ENCODE measurements around the gene PTX3. TPM values are rescaled to one million over a fixed set of nuclear protein-coding genes. Genes with fewer than 3 reads are reported as not detected.

Gene PTX3
- total and polyA plus RNA-seq, 2 experiments from 2014 or later = 251 to 267 TPM

DNA sequence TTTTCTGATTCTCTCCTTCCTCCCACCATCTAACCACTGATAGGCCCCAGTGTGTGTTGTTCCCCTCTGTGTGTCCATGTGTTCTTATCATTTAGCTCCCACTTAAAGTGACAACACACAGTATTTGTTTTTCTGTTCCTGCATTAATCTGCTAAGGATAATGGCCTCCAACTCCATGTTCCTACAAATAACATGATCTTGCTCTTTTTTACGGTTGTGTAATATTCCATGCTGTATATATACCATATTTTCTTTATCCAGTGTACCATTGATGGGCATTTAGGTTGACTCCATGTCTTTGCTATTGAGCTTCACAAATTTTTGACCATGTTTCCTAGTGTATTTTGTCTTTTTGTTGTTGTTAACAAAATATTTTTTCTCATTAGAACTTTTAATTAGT lies 36.0 kb downstream of the PTX3 start:
- H3K4me3 ChIP-seq = no peak overlapping the region
- H3K79me2 ChIP-seq (ENCODE audit: insufficient read depth) = 0 out of 2 replicates have a peak, but pooled peaks cover 6% of the 10 kb centered on the region
- H3K4me2 ChIP-seq (ENCODE audit: unreplicated experiment) = no peak overlapping the region
- no peaks in the 10 kb centered on the region for H3K27me3 ChIP-seq (replicated peaks; ENCODE audit: insufficient read depth)
- no peaks in the 10 kb centered on the region; the same call in 1 of the 2 replicates for H3K9me2 ChIP-seq (ENCODE audit: insufficient read depth)
- H3F3A ChIP-seq (ENCODE audit: insufficient read depth) = peaks cover 17% of the 10 kb centered on the region
- H4K20me1 ChIP-seq (ENCODE audit: insufficient read depth) = no peaks in the 10 kb centered on the region
- in situ Hi-C loops (cut with MboI) = no loop called here
- DNase-seq = no peak
- H3K27ac ChIP-seq = no peak overlapping the region
- H3K9ac ChIP-seq = no peak overlapping the region
- H2AFZ ChIP-seq = no peak overlapping the region
- peaks cover 11% of the 10 kb centered on the region for H3K4me1 ChIP-seq (ENCODE audit: insufficient read depth)
- WGBS, 2 experiments (ENCODE audit: low coverage in 1 of 2, low lambda C conversion rate in 2 of 2, missing lambda C conversion rate in 2 of 2) = 97 to 100% methylated on average over 1 of the region's 1 CpG
- H3K36me3 ChIP-seq (ENCODE audit: low read depth) = no peaks in the 10 kb centered on the region
- H3K9me3 ChIP-seq (ENCODE audit: low read depth) = no peaks in the 10 kb centered on the region
- TF ChIP-seq EZH2phosphoT487 (IDR thresholded peaks at IDR 0.05; ENCODE audit: insufficient read depth, low read depth) = no peak
- TF ChIP-seq EZH2 (IDR thresholded peaks at IDR 0.05; ENCODE audit: insufficient read depth, poor library complexity, severe bottlenecking) = no peak

DNA sequence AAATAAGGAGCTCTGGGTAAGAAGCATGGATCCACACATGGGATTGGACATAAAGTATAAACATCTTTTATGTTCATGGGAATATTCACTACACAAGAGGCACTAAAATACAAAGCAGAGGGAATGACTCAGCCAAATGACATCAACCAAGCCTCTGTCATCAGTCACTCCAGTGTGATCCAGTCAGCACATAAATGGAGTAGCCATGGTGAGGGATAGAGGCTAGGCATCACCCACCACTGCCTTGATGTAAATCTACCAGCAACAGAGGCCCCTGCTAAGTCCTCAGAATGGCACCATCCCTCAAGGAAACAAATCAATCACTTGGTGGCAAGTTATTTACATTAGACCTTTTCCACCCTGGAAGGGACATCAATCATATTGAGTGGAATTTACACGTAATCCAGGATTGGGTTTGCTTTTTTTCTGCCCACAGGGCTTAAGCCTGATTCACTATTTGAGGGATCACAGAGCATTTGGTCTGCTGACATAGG lies 39.3 kb downstream of the PTX3 start:
- H3K27me3 ChIP-seq (replicated peaks; ENCODE audit: insufficient read depth) = no peaks in the 10 kb centered on the region
- TF ChIP-seq EZH2 (IDR thresholded peaks at IDR 0.05; ENCODE audit: insufficient read depth, poor library complexity, severe bottlenecking) (no peak), EZH2phosphoT487 (IDR thresholded peaks at IDR 0.05; ENCODE audit: insufficient read depth, low read depth) (no peak)
- no peaks in the 10 kb centered on the region for H3K4me1 ChIP-seq (ENCODE audit: insufficient read depth)
- no peaks in the 10 kb centered on the region; the same call in 1 of the 2 replicates for H3K9me2 ChIP-seq (ENCODE audit: insufficient read depth)
- no peak overlapping the region for H3K4me2 ChIP-seq (ENCODE audit: unreplicated experiment)
- H3K9me3 ChIP-seq (ENCODE audit: low read depth) = no peaks in the 10 kb centered on the region
- no peak overlapping the region for H3K9ac ChIP-seq
- WGBS, 2 experiments (ENCODE audit: low coverage in 1 of 2, low lambda C conversion rate in 2 of 2, missing lambda C conversion rate in 2 of 2) = 63 to 65% methylated on average over 1 of the region's 1 CpG
- peak; percentile 55 for DNase-seq
- no peaks in the 10 kb centered on the region for H3F3A ChIP-seq (ENCODE audit: insufficient read depth)
- no peak overlapping the region for H3K4me3 ChIP-seq
- H3K79me2 ChIP-seq (ENCODE audit: insufficient read depth) = 0 out of 2 replicates have a peak, but pooled peaks cover 6% of the 10 kb centered on the region
- H2AFZ ChIP-seq = no peak overlapping the region
- H4K20me1 ChIP-seq (ENCODE audit: insufficient read depth) = no peaks in the 10 kb centered on the region
- H3K27ac ChIP-seq = no peak overlapping the region
- no peaks in the 10 kb centered on the region for H3K36me3 ChIP-seq (ENCODE audit: low read depth)
- in situ Hi-C loops (cut with MboI) = no loop called here

DNA sequence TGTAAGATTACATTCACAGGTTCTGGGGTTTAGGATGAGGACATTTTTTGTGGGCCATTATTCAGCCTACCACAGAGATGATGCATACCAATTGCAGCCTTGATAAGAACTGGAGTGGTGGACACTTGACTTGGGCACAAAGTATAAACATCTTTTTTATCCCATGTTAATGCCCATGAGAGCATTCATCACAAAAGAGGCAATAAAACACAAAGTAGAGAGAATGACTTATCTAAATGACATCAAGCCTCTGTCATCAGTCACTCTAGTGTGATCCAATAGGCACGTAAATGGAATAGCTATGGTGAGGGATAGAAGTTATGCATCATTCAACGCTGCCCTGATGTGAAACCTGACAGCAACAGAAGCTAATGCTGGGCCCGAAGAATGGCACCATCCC lies 40.8 kb downstream of the PTX3 start:
- Histone ChIP-seq H3F3A (ENCODE audit: insufficient read depth) (no peaks in the 10 kb centered on the region), H3K36me3 (ENCODE audit: low read depth) (peaks cover 6% of the 10 kb centered on the region; the same call in 1 of the 2 replicates), H3K9ac (no peak overlapping the region), H2AFZ (no peak overlapping the region), H3K79me2 (ENCODE audit: insufficient read depth) (0 out of 2 replicates have a peak, but pooled peaks cover 6% of the 10 kb centered on the region), H4K20me1 (ENCODE audit: insufficient read depth) (no peaks in the 10 kb centered on the region), H3K4me2 (ENCODE audit: unreplicated experiment) (no peak overlapping the region), H3K4me1 (ENCODE audit: insufficient read depth) (no peaks in the 10 kb centered on the region), H3K27ac (no peak overlapping the region), H3K4me3 (no peak overlapping the region), H3K9me3 (ENCODE audit: low read depth) (no peaks in the 10 kb centered on the region), H3K27me3 (replicated peaks; ENCODE audit: insufficient read depth) (no peaks in the 10 kb centered on the region), H3K9me2 (ENCODE audit: insufficient read depth) (no peaks in the 10 kb centered on the region; the same call in 1 of the 2 replicates)
- TF ChIP-seq EZH2phosphoT487 (IDR thresholded peaks at IDR 0.05; ENCODE audit: insufficient read depth, low read depth) = no peak
- WGBS, 2 experiments (ENCODE audit: low coverage in 1 of 2, low lambda C conversion rate in 2 of 2, missing lambda C conversion rate in 2 of 2) = 77 to 81% methylated on average over 3 of the region's 3 CpGs
- no peak for DNase-seq
- in situ Hi-C loops (cut with MboI) = no loop called here

DNA sequence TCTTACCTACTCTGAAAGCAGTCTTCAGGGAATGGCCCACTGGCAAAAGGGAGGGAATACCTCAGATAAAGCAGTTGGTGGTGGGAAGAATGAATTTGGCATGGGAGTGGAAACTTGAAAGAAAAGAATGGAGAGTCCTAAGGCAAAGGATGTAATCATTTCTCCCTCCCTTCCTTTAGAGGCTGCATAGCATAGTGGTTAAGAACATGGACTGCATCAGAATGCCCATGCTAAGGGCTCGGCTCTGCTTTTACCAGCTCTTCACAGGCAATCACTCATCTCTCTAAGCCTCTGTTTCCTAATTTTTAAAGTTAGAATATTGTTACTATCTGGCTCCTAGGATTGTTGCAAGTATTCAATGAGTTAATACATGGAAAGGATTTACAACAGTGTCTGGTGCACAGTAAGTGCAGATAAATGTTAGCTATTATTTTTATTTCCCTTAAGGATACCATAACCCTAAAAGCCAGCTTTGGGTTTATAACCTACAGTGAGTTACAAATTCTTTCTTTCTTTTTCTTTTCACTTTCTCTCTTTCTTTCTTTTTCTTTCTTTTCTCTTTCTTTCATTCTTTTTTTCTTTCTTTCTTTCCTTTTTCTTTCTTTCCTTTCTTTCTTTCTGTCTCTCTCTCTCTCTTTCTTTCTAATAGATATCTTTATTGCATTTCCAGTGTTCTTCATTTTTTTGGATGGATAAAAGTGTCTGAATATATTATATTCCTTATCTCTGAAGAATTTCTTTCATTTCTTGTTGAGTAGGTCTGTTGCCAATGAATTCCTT lies 43.0 kb downstream of the PTX3 start:
- Histone ChIP-seq H3K4me1 (ENCODE audit: insufficient read depth) (no peaks in the 10 kb centered on the region), H3K27me3 (replicated peaks; ENCODE audit: insufficient read depth) (no peaks in the 10 kb centered on the region), H3K36me3 (ENCODE audit: low read depth) (peaks cover 6% of the 10 kb centered on the region; the same call in 1 of the 2 replicates), H3K4me3 (no peak overlapping the region), H3K9me2 (ENCODE audit: insufficient read depth) (no peaks in the 10 kb centered on the region), H3K4me2 (ENCODE audit: unreplicated experiment) (no peak overlapping the region), H4K20me1 (ENCODE audit: insufficient read depth) (no peaks in the 10 kb centered on the region), H3K79me2 (ENCODE audit: insufficient read depth) (0 out of 2 replicates have a peak, but pooled peaks cover 6% of the 10 kb centered on the region), H3K27ac (no peak overlapping the region), H3F3A (ENCODE audit: insufficient read depth) (no peaks in the 10 kb centered on the region), H3K9ac (no peak overlapping the region), H3K9me3 (ENCODE audit: low read depth) (no peaks in the 10 kb centered on the region), H2AFZ (no peak overlapping the region)
- no peak for DNase-seq
- in situ Hi-C loops (cut with MboI) = no loop called here
- no peak for TF ChIP-seq EZH2 (IDR thresholded peaks at IDR 0.05; ENCODE audit: insufficient read depth, poor library complexity, severe bottlenecking)
- no peak for TF ChIP-seq EZH2phosphoT487 (IDR thresholded peaks at IDR 0.05; ENCODE audit: insufficient read depth, low read depth)
- 58 to 85% methylated on average over 1 of the region's 1 CpG for WGBS, 2 experiments (ENCODE audit: low coverage in 1 of 2, low lambda C conversion rate in 2 of 2, missing lambda C conversion rate in 2 of 2)
